AG09319 (cell line): Measurements from ENCODE around the gene QPRT.
A peak's percentile ranks its signal among the peaks of the same experiment; 100 is the strongest.
"Not testable (repeated sequence)": the region's sequence is repeated elsewhere in the genome, so short reads cannot be mapped to it uniquely, and the experiment has no call there.

Experiments used
- DNase-seq: peaks from one replicate; pipeline ENCODE4 v3.0.0-alpha.2; 2010; ENCODE audit warnings: low read depth; ENCODE audit errors: extremely low read depth
- TF ChIP-seq, protein P1 (sequence below): IDR thresholded peaks from 2 replicates; pipeline ENCODE4 v1.5.1; 2011; ENCODE audit warnings: low read depth, mild to moderate bottlenecking, inconsistent platforms, low read length, moderate library complexity

The QPRT gene

DNA sequence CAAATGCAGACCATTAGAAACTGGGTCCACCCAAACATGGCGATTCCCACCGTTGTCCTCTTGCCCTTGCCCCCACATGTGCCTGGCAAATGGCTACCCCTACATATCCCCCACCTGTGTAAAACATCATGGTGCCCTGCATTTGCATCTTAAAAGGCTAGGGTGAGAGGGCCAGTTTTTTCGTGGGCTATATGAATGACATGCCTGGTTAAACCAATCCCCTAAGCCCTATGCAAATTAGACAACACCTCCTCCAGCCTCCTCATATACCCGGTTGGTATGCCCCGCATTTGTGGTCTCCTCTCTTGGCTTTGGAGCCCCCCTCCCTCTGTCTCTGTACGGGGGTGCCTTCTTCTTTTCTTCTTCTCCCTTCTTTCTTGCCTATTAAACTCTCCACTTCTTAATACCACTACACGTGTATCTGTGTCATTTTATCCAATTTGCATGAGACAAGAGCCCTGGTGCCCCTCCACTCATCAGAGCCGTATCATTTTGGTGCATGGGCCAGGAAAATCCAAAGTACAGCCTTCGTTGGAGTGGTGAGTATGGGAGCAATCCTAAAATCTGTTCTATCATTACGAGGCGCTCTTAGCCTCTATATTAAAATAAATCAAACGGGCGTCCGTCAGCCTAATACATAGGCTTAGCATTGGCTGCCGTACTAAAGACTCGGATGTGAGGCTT, 30.1 kb downstream of the QPRT start:
- DNase-seq: no peak
- TF ChIP-seq, protein P1, sequence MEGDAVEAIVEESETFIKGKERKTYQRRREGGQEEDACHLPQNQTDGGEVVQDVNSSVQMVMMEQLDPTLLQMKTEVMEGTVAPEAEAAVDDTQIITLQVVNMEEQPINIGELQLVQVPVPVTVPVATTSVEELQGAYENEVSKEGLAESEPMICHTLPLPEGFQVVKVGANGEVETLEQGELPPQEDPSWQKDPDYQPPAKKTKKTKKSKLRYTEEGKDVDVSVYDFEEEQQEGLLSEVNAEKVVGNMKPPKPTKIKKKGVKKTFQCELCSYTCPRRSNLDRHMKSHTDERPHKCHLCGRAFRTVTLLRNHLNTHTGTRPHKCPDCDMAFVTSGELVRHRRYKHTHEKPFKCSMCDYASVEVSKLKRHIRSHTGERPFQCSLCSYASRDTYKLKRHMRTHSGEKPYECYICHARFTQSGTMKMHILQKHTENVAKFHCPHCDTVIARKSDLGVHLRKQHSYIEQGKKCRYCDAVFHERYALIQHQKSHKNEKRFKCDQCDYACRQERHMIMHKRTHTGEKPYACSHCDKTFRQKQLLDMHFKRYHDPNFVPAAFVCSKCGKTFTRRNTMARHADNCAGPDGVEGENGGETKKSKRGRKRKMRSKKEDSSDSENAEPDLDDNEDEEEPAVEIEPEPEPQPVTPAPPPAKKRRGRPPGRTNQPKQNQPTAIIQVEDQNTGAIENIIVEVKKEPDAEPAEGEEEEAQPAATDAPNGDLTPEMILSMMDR: no peak

DNA sequence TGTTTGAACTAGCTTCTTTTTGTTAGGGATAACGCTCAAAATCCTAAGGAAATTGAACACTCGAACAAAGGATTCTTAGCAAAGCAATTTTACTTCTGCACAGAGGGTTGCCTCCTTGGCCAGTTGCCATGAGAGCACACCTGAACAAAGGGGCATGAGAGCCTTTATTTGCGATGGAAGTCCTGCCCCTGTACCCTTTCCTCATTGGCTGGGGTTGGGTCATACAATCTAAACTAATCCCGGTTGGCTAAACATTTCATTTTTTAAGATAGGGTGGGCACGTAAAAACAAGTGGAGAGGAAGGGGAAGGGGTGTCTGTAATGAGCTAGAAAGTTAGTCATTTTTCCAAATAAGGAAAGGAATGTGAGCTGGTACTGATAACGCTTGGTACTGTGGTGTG, 30.7 kb downstream of the QPRT start:
- not testable (repeated sequence) for DNase-seq

DNA sequence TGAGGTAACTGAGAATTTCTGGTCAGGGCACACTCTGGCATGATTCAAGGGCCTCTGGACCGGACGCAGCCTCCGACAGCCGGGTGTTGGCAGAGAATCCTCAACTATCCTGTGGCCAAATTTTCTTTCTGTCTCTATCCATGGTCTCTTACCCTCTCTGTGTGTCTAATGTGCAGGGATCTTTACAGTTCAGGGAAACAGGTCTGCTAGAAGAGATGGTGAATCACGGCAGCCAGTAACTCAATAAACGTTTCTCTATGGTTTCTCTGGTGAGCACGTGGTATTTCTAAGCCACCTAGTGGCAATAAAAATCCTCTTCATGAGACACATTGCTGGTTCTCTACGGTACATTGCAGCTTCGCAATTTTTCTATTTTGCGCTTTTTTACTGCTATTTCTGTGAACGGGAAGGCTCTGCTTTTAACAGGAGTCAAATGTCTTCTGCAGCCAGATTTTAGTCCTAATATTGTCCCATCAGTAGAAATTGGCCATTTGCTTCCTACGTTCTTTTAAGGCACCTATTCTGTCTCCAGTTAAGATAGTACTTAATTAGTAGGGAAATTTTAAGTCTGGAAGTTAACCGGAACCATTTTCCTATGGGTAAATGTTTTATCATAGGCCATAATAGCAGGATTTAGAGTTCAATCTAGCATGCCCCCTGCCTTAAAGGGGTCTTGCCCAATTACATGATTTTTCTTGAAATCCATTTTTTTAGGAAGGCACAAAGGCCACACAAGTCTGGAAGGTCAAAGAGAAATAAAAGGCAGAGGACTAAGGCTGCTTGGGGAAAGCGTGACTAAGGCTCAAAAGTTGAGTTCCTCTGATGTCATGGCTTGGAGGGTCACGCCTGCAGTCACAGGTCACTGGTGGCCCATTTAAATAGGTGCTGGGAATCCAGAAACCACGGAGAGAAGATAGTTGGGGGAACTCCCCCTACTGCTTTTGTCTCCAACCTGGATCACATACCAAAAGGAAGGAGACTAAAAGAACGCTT, 31.5 kb downstream of the QPRT start:
- no peak for DNase-seq
- TF ChIP-seq, protein P1: peak; percentile 59

DNA sequence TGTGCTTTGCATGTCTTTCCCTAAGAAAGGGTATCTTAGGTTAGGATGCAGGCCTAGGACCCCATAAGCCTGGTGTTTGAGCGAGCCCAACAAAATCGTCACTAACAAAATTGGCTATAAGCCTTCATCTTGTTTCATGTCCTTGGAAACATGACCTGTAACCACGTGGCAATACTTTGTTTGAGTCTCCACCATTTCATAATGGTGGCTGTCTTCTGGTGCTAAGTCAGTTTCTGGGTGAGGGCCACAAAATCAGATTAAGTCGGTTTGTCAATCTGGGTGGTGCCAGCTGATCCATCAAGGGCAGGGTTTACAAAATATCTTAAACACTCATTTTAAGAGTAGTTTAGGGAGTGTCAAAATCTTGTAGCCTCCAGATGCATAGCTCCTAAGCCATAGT, 33.8 kb downstream of the QPRT start:
- no peak for DNase-seq
- TF ChIP-seq, protein P1: no peak

DNA sequence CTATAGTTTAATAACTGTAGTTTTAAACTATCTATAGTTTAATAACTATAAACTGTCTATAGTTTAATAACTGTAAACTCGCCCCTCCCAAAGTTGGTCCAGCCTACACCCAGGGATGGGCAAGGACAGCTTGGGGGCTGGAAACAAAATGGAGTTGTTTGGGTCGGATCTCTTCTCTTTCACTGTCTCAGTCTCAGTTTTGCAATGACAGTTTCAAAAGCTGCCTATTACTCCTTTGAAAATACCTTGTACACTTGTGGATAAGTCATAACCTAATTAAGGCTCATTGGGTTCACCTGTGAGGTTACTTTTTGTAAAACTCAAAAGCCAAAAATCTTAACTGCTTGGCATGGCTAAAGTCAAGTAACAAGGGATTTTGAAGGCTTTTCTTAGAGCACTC, 35.4 kb downstream of the QPRT start:
- TF ChIP-seq, protein P1: no peak
- no peak for DNase-seq

DNA sequence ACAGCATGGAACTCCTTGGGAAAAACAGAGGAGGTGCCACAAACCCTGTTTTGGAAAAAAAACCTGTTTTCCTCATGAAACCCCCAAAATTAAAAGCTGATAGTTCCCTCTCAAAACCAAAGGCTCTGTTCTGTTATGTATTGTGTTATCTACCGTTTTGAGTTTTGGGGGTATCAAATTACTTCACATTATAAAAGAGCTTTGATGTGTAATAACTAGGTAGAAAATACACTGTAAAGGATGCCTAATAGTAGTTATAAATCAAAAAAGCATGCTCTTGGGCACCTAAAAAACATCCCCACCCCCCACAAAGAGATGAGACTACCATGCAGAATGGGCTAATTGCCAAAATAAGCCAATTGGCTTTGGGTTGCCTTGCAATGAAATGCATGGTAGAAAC, 36.0 kb downstream of the QPRT start:
- TF ChIP-seq, protein P1: no peak
- no peak for DNase-seq

DNA sequence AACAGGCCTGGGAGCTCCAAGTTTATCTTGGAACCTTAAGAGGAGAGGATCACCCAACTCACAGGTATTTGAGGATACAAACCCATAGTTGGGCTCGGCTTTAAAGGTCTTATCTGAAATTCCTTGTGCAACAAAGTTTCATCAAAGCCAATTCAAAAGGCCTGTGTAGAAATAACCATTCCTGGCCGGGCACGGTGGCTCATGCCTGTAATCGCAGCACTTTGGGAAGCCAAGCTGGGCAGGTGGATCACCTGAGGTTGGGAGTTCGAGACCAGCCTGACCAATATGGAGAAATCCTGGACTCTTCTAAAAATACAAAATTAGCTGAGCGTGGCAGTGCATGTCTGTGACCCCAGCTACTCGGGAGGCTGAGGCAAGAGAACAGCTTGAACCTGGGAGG, 38.1 kb downstream of the QPRT start:
- no peak for DNase-seq
- TF ChIP-seq, protein P1: no peak
